Activated naive CD4-positive, alpha-beta T cell treated with anti-CD3 and anti-CD28 coated beads, Interleukin-2, amount 10 ng/mL, durations not matched to agents 7 days and 5 days (primary cell): ENCODE data around the gene PUSL1.

ENCODE experiments used
- CTCF ChIA-PET: fragments of 350-600 bp; sonication (Branson Sonifier 250); formaldehyde crosslinking; loops from one replicate; lab custom pipeline; 2021; ENCODE audit warnings: antibody characterized with exemption; lab: Charles Lee
- DNase-seq: peaks from one replicate; pipeline ENCODE4 v3.0.0-alpha.2; 2020
- H3K27ac Mint-ChIP-seq: one replicate; pipeline ENCODE4 v1.8.0; 2021; ENCODE audit warnings: mild to moderate bottlenecking, moderate library complexity, mixed read lengths
- H3K27me3 Mint-ChIP-seq: one replicate; pipeline ENCODE4 v1.8.0; 2021; ENCODE audit warnings: mild to moderate bottlenecking, mixed read lengths
- H3K36me3 Mint-ChIP-seq: one replicate; pipeline ENCODE4 v1.8.0; 2021; ENCODE audit warnings: mixed read lengths
- H3K4me1 Mint-ChIP-seq: one replicate; pipeline ENCODE4 v1.8.0; 2021; ENCODE audit warnings: mixed read lengths
- H3K4me3 Mint-ChIP-seq: one replicate; pipeline ENCODE4 v1.8.0; 2021; ENCODE audit warnings: mild to moderate bottlenecking, moderate library complexity, mixed read lengths
- H3K9me3 Mint-ChIP-seq: one replicate; pipeline ENCODE4 v1.8.0; 2021; ENCODE audit warnings: mixed read lengths

PUSL1 gene

DNA sequence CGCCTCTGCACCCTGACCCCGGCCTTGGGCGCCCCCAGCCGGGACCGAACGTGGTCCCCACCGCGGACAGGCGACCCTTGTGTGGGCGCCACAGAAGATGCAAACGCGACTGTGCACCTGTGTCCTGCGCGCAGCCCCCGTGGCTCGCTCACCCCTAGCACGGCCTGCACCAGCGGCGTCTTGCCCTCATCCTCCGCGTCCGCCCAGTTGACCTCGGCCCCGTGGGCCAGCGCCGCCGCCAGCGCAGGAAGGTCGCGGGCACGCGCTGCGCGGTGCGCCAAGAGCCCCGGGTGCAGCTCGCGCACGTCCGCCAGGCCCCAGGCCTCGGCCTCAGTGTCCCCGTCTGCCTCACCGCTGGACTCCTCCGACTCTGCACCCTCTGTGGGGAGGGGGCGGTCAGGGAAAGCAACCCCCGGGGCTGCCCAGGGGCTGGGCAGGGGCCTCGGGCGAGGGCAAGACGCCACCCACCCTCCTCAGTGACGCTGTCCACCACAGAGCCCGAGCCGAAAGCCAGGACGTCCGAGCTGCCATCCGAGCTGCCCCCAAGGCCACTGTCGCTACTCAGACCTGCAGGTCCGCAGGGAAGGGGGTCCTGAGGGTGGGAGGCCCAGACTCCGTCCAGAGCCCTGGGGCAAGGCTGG is 14.0 kb upstream of the PUSL1 start:
- H3K9me3 Mint-ChIP-seq = peaks cover 2% of the 10 kb centered on the region

DNA sequence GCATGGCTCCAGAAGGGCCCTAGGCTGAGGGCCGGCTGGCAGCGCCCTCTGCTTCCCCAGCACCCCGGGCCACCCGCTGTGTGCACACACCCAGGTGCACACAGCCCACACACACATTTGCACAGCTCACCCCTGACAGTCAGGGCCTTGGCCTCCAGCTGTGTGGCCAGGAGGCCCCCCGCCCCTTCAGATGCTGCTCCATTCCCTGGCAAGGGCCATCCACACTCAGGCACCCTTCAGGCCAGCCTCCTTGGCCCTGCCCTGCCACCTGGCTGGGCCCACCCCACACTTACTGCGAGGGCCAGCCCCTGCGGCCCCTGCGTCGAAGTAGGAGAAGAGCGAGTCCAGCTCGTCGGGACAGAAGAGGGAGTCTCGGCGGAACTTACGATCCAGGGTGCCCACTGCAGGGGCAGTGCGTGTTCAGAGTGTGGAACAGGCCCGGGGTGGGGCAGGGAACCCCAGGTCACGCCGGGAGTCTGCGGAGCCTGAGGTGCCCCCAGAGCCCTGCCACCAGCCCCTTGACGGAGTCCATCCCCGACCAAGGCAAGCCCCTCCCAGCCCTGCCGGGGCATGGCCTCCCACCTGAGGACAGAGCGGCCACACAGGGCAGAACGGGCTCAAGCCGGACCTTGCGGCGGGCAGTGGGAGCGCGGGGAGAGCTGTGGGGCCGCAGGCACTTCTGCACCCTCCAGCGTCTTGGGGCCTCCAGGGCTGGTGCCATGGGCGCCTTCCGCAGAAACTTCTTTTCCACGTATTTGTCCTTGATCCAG is 13.1 kb upstream of the PUSL1 start:
- Mint-ChIP-seq H3K4me3 (no peak overlapping the region), H3K9me3 (no peaks in the 10 kb centered on the region), H3K27me3 (no peaks in the 10 kb centered on the region), H3K4me1 (no peaks in the 10 kb centered on the region), H3K36me3 (peaks cover 3% of the 10 kb centered on the region), H3K27ac (no peak overlapping the region)
- CTCF ChIA-PET = interaction anchor here (0.9 to 1.1 kb wide), 2 partner anchors 10 to 173 kb away, joined by 3 to 4 read pairs; no protein-coding TSS in a partner anchor
- no peak for DNase-seq

More for the DNA sequence above, 14.0 kb upstream of the PUSL1 start:
- H3K27ac Mint-ChIP-seq = no peak overlapping the region
- H3K27me3 Mint-ChIP-seq = no peaks in the 10 kb centered on the region
- CTCF ChIA-PET = interaction anchor here (1.0 kb wide), 1 partner anchor 172 kb away, joined by 3 read pairs; no protein-coding TSS in a partner anchor
- H3K4me1 Mint-ChIP-seq = no peaks in the 10 kb centered on the region
- no peak overlapping the region for H3K4me3 Mint-ChIP-seq
- DNase-seq = no peak
- H3K36me3 Mint-ChIP-seq = peaks cover 5% of the 10 kb centered on the region

DNA sequence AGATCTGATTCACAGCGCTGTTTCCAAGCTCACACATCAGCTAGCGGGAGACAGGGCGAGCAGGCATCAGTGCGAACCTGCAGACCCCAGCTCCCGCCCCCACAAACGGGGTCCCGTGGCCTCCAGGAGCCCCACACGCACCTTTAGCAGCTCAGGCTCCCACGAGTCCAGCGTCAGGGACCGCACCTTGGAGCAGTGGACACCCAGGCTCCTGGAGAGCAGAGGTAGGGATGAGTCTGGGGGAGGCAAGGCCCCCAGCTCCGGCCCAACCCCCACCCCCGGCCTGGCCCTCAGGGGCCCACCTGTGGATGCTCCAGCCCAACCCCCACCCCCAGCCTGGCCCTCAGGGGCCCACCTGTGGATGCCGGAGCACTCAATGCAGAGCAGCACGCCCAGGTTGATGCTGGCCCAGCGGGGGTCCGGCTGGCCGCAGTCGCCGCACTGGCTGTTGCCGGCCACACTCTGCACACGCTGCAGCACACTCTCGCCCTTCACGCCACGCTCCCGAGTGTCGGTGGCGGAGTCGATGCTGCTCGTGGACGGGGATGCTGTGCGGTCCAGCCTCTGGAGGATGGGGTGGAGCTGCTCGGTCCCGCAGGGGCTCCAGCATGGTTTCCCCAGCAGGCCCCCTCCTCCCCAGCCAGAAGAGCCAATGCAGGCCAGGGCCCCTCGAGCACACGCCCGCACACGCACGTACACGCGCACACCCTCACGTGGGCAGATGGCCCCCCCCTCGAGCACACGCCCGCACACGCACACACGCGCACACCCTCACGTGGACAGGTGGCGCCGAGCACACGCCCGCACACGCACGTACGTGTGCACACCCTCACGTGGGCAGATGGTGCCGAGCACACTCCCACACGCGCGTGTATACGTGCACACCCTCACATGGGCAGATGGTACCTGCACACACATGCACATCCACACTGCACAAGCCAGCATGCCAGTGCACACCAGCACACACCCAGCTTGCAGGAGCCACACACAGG is 12.0 kb upstream of the PUSL1 start:
- Mint-ChIP-seq H3K36me3 (peaks cover 3% of the 10 kb centered on the region), H3K27ac (no peak overlapping the region), H3K9me3 (no peaks in the 10 kb centered on the region), H3K4me1 (no peaks in the 10 kb centered on the region), H3K27me3 (no peaks in the 10 kb centered on the region), H3K4me3 (no peak overlapping the region)
- CTCF ChIA-PET = interaction anchor here (0.9 to 1.1 kb wide), 2 partner anchors 9 to 174 kb away, joined by 3 to 4 read pairs; no protein-coding TSS in a partner anchor
- DNase-seq = no peak

DNA sequence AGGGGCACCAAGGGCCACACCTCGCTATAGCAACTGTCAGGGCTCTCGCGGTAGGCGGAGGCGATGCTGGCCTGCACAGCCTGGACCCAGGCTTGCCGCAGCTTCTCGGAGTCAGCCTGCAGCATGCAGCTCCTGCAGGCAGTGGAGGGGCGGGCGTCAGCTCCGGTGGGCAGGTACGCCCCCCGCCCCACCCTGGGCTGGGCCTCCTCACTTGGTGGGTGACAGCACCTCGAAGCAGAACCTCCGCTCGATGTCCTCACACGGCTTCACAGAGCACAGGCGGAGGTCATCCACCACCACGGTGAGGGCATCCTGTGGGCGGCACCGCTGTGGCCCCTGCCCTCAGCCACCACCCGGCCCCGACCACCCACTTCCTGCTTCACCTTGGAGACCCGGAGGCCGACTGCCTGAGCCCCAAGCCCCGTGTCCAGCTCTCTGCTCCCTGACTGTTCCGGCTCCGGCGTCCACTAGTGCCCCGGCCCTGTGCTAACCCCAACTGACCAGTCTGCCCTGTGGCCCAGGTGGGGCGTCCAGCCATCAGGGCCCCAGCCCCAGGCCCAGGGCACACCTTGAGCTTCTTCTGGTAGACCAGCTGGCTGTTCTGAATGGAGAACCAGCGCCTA is 10.5 kb upstream of the PUSL1 start:
- Mint-ChIP-seq H3K4me1 (no peaks in the 10 kb centered on the region), H3K36me3 (peaks cover 2% of the 10 kb centered on the region), H3K27me3 (no peaks in the 10 kb centered on the region), H3K9me3 (no peaks in the 10 kb centered on the region), H3K27ac (no peak overlapping the region), H3K4me3 (no peak overlapping the region)
- DNase-seq = no peak
- CTCF ChIA-PET = no interaction called here

DNA sequence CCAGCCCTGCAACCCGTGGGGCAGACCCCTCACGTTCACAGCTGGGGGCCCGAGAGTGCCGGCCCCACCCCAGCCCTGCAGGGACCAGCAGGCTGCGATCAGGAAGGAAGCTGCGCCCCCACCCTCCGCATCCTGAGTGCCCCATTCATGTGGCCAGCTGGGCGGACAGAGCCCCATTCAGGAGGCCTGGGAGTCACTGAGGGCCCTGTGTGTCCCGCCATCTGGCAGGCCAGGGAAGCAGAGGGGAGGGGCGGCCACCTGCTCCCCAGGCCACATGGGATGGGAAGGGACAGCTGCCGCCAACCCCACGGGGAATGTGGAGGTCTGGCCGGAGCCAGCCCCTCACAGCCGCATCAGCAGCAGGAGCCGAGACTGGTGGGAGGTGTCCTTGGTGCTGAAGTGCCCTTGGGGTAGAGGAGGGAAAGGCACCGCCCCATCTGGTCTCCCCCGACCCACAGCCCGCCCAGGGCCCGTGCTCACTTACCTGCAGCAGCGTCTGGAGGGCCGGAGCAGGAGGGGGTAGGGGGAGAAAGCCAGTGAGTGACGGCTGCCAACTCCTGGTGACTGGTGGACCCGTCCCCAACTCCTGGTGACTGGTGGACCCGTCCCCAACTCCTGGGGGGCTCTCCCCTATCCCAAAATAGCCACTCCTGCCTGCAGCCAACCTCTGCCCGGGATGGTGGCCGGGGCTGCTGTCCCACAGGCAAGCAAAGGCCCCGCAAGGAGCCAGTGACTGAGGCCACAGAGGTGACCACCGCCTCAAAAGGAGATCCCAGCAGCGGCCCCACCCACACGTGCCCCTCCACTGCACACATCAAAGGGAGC is 9.3 kb upstream of the PUSL1 start:
- CTCF ChIA-PET = interaction anchor here (1.4 to 1.5 kb wide), 2 partner anchors 8 to 177 kb away, joined by 4 to 6 read pairs; no protein-coding TSS in a partner anchor
- Mint-ChIP-seq H3K36me3 (peaks cover 2% of the 10 kb centered on the region), H3K4me3 (no peak overlapping the region), H3K27ac (no peak overlapping the region), H3K9me3 (no peaks in the 10 kb centered on the region), H3K27me3 (no peaks in the 10 kb centered on the region), H3K4me1 (no peaks in the 10 kb centered on the region)
- DNase-seq = peak; percentile 44

DNA sequence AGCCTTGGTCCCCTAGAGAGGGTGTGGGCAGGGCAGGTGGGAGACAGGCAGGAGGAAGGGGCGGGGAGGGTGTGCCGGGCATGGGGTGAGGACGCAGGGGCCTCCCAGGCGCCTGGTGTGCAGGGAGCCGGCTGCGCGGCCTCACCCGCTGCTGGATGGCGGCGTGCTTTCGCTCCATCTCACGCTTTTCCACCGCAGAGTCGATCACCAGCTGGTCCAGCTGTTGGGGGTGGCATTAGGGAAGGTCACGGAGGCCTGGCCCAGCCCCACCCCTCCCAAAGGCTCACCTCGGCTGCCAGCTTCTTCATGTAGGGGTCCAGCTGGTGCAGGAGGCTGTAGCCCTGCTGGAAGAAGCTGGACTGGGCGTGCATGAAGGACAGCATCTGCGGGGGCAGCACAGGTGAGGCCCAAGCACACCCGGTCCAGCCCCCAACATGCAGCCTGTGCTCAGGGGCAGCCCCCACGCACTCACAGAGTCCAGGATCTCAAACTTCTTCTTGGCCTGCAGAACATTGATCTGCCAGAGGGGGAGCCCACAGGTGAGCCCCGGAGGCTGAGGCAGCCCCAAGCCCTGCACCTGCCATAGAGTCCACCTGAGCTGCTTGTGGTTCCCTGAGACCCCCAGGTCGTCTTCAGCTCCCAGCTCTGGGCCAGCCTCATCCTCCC is 8.6 kb upstream of the PUSL1 start:
- Mint-ChIP-seq H3K4me1 (peaks cover 4% of the 10 kb centered on the region), H3K36me3 (peaks cover 2% of the 10 kb centered on the region)

DNA sequence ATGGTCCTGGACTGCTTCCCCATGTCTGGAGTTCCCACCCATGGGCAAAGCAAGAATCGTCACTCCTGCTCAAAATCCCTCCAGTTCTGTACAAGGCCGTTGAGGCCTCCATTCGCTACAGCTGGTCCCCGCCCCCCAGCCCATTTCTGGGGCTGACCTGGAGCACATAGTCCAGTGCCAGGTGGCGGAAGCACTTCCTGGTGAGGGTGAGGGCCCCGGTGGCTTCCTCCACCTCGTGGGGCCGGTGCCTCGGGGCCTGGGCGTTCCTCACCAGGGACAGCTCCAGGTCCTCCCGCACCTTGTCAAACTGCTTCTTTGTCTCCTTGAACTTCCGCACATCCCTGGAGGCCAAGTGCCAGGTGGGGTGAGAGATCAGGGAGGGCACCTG is 8.1 kb upstream of the PUSL1 start:
- CTCF ChIA-PET = interaction anchor here (0.9 to 2.1 kb wide), 4 partner anchors 8 to 608 kb away, joined by 3 to 6 read pairs (median 4); no protein-coding TSS in a partner anchor
- Mint-ChIP-seq H3K27ac (no peak overlapping the region), H3K27me3 (no peaks in the 10 kb centered on the region), H3K4me1 (peaks cover 8% of the 10 kb centered on the region), H3K4me3 (no peak overlapping the region), H3K36me3 (peaks cover 2% of the 10 kb centered on the region), H3K9me3 (no peaks in the 10 kb centered on the region)
- DNase-seq = no peak

More for the DNA sequence above, 8.6 kb upstream of the PUSL1 start:
- CTCF ChIA-PET = interaction anchor here (0.9 to 1.5 kb wide), 3 partner anchors 9 to 608 kb away, joined by 3 to 6 read pairs (median 4); no protein-coding TSS in a partner anchor
- Mint-ChIP-seq H3K9me3 (no peaks in the 10 kb centered on the region), H3K27ac (no peak overlapping the region), H3K27me3 (no peaks in the 10 kb centered on the region), H3K4me3 (no peak overlapping the region)
- DNase-seq = peak; percentile 44

DNA sequence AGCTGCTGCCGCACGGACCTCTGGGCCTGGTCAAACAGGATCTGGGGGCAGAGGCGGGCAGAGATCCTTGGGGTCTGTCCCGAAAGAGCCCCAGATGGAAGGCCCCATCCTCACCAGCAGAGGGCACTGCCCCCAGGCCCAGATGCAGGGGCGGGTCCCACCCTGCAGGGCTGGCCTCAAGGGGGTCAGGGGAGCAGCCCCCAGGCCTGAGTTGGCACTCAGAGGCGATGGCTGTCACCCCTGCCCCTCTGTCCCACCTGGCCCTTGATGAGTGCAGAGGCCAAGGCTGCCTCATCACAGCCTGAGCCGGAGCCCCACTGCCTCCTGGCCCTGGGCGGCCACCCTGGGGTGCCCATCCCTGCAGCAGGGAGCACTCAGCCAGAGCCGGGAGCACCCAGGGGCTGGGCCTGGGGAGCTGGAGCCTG is 6.4 kb upstream of the PUSL1 start:
- Mint-ChIP-seq H3K9me3 (no peaks in the 10 kb centered on the region), H3K4me1 (peaks cover 19% of the 10 kb centered on the region), H3K27ac (no peak overlapping the region), H3K36me3 (peaks cover 2% of the 10 kb centered on the region), H3K4me3 (no peak overlapping the region), H3K27me3 (no peaks in the 10 kb centered on the region)
- DNase-seq = peak; percentile 40
- CTCF ChIA-PET = interaction anchor here (2.1 kb wide), 1 partner anchor 9 kb away, joined by 5 read pairs; no protein-coding TSS in a partner anchor

DNA sequence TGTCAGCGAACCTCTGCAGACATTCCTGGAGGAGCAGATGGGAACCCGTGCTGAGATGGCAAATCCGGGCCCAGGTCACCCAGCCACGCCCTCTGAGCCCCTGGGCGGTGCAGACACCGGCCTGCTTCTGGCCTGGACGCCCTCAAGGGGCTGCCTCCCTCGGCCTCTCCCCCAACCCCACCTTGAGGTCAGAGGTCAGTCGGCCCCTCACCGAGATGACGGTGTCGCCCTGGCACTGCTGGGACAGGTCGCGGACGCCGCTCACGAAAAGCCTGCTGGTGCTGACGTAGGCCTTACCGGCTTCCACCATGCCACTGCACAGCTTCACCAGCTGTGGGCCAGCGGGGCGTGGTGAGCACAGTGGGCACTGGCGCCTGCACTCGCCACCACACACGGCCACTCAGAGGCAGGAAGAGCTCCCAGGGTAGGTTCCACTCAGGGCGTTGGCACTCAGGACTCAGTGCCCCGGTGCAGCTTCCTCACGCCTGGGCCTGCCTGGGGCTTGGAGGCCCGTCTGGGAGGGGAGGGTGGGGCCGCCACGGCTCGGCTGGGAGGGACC is 5.4 kb upstream of the PUSL1 start:
- Mint-ChIP-seq H3K4me3 (no peak overlapping the region), H3K4me1 (peaks cover 19% of the 10 kb centered on the region), H3K9me3 (no peaks in the 10 kb centered on the region), H3K27ac (no peak overlapping the region), H3K27me3 (no peaks in the 10 kb centered on the region), H3K36me3 (peaks cover 1% of the 10 kb centered on the region)
- CTCF ChIA-PET = interaction anchor here (1.6 kb wide), 1 partner anchor 181 kb away, joined by 4 read pairs; no protein-coding TSS in a partner anchor
- no peak for DNase-seq

DNA sequence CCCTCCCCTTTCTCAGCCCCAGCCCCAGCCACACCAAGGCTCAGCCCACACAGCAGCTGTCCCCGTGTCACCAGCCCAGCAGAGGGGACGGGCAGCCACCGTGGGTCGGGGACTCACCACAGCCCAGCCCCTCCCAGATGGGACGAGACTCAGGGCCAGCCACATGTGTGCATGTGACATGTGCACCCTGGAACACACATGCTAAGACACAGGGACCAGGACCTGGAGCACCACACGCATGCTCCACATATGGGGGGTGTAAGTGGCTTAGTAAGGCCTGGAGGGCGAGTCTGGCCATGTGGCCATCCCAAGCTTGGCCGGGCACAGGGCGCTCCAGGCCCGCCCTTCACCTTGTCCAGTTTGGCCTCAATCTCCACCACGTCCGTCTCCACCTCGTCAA is 4.7 kb upstream of the PUSL1 start:
- CTCF ChIA-PET = interaction anchor here (1.5 to 1.6 kb wide), 2 partner anchors 61 to 182 kb away, joined by 4 read pairs; no protein-coding TSS in a partner anchor
- Mint-ChIP-seq H3K27ac (no peak overlapping the region), H3K36me3 (no peaks in the 10 kb centered on the region), H3K27me3 (no peaks in the 10 kb centered on the region), H3K9me3 (no peaks in the 10 kb centered on the region), H3K4me1 (peaks cover 19% of the 10 kb centered on the region), H3K4me3 (no peak overlapping the region)
- no peak for DNase-seq

DNA sequence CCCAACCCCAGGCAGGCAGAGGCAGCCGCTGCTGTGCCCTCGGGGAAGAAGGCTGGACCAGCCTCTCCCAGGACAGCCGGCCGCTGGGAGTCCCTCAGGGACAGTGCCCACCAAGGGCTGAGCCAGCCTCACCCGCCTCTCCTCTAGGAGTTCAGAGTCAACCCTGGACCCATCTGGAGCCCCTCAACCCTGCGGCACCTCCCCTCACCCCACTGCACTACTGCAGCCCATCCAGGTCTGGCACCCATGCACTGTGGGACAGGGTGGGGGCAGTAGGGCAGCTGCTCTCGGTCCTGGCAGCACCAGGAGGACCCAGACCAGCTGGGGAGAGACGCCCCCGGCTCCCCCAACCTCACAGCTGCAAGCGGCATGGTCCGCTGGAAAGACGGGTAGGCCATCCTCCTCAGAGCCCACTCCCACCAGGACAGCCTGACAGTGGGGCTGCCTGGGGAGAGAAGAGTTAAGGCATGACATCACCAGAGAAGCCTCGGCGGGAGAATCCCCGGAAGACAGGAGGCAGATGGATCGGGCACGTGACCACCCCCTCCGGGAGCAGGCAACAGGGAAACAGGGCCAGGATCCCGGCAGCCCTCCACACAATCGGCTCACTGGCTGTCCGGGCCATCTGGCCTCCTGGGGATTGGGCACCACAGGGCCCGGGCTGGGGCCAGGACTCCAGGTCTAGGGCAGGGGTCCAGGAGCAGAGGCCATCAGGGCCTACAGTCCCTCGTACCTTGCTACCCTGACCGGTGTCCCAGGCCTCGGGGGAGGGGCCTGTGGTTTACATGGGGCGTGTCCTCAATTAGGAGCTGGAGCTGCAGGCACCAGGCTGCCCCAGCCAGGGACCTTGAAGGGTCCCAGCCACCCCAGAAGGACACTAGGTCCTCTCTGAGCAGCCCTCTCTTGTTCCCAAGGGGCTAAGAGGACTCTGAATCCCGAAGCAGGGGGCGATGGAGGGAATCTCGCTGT is 3.8 kb upstream of the PUSL1 start:
- Mint-ChIP-seq H3K4me3 (peak overlapping the region; percentile 89), H3K27ac (peak overlapping the region; percentile 93), H3K27me3 (no peaks in the 10 kb centered on the region), H3K4me1 (peaks cover 21% of the 10 kb centered on the region), H3K36me3 (no peaks in the 10 kb centered on the region), H3K9me3 (no peaks in the 10 kb centered on the region)
- CTCF ChIA-PET = interaction anchor here (0.7 to 1.6 kb wide), 10 partner anchors 9 to 321 kb away, joined by 3 to 12 read pairs (median 4); partner anchors contain the start of gene AURKAIP1
- no peak for DNase-seq
